EH (cell line): ENCODE data around the gene RNF214.
A peak's percentile ranks its signal among the peaks of the same experiment; 100 is the strongest.

Source experiments
- DNase-seq: peaks from one replicate; pipeline ENCODE4 v3.0.0-alpha.2; 2015; ENCODE audit warnings: low read depth

The RNF214 gene

DNA sequence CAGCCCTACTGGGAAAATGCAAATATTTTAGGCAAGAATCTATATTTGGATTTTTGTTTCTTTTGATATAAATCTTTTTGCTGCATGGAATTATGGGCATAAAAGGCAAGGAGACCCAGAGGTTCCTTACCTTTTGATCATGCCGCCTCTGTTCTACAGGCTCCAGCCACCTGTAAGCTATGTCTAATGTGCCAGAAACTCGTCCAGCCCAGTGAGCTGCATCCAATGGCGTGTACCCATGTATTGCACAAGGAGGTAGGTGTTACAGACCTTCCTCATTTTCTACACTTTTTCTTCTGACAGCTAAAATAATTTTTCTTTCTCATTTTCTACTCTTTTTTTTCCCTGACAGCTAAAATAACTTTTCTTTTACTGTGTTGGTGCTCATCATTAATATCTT lies 50.5 kb downstream of the RNF214 start:
- no peak for DNase-seq

DNA sequence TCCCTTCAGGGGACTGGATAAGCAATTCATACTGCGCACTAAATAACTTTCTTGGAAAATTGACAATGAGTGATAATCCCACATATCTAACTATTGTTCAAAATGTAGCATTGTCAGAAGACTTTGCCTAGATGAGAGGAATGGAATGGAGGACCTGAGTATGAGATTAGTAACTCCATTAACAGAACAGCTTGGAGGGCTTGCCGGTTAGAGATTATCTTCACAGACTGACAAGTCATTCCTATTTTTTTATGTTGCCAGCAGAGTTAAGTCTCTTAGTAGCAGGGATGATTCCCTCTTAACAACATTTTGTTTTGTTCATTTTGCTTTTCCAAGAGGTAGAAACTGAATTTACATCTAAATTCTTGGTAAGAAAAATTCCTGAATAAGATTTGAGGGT lies 51.6 kb downstream of the RNF214 start:
- no peak for DNase-seq

DNA sequence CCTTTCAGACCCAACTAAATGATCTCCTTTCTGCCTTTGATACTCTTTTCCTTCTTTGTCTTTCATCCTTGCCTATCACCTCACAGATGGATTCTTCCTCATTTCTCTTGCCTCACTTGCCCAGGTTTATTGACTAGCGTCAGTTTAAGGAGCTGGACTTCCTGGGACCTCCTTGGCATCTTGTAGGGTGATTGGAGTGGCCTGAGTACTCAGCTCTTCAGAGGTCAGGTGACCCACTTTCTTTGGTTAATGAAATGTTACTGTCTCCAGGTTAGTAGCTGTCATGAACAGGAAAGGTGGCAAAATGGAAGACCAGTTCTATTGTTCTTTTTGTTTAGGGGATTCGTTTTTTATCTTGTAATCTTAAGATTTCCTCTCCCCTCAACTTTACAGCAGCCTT lies 54.1 kb downstream of the RNF214 start:
- no peak for DNase-seq

DNA sequence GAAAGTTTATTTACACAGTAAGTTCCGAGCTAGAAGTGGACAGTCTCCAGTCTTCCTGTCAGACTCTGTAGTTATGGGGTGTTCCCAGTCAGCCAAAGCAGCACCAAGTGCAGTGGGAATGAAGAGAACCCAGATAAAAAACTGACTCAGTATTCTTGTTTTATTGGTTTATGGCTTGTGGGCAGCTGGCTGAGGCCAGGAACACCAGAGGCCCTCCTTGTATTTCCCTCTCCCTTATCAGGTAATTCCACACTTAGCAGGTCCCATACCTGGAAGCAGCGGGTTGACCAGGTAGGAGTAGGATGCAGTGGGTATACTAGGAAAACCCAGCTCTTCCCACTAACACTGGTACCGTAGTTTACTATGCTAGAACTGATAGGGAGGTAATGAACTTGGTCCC lies 55.2 kb downstream of the RNF214 start:
- no peak for DNase-seq

DNA sequence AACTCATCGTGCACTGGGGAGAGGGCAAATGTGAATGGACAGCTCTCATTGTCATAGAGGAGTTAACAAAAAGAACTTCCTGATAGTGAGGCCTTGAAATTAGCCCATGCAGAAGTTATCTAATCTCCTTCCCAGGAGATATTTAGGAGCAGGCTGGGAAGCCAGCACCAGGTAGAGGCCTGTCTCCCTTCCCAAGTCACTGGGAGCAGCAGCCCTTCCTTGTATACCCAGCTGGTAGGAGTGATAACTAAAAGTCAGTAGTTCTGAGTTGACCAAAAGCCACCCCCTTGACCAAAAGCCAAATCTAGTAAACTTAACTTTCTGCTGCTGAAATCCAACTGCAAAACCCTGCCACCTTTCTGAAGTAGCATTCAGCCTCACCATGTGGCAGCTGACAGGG lies 57.3 kb downstream of the RNF214 start:
- no peak for DNase-seq

DNA sequence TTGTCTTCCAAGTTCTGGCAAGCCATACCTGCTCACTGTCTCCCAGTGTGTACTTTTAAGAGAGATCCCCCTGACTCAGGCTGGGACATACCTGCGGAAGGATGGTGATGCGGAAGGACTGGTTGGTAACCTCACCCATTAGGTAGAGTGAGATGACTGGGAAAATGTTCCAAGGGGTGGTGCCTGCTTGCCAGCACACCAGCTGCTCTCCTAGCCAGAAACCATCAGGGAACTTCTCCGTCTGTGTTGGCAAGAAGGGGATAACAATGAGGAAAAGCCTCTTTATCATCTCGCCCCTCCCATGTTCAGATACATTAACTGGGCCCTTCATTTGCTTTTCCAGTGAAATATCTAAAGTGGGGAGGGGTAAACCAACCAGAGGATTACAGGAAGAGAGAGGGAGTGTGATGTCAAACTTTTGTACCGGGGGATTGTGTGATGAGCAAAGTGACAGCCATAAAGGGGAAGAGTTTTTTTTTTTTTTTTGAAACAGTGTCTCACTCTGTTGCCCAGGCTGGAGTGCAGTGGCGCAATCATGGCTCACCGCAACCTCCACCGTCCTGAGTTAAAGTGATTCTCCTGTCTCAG lies 58.4 kb downstream of the RNF214 start, which contains the start of gene BACE1-AS:
Gene BACE1-AS (plus strand): TSS at position 538 of the 588 bp plus-strand sequence.
- no peak for DNase-seq

DNA sequence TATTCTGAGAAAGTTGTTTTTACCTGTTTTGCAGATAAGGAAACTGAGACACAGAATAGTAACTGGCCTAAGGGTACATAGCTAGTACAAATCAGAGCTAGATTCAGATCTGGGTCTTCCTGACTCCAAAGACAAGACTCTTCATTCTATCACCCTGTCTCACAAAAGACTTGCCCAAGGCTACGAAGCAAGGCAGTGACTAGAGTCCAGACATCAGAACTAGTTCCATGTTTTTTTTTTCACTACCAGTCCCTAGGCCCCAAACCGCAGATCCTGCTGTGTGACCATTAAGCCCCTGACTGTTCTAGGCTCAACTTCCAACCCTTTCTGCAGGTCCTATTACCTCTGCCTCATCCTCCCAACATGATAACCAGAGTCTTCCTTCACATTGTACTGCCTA lies 60.1 kb downstream of the RNF214 start:
- no peak for DNase-seq

DNA sequence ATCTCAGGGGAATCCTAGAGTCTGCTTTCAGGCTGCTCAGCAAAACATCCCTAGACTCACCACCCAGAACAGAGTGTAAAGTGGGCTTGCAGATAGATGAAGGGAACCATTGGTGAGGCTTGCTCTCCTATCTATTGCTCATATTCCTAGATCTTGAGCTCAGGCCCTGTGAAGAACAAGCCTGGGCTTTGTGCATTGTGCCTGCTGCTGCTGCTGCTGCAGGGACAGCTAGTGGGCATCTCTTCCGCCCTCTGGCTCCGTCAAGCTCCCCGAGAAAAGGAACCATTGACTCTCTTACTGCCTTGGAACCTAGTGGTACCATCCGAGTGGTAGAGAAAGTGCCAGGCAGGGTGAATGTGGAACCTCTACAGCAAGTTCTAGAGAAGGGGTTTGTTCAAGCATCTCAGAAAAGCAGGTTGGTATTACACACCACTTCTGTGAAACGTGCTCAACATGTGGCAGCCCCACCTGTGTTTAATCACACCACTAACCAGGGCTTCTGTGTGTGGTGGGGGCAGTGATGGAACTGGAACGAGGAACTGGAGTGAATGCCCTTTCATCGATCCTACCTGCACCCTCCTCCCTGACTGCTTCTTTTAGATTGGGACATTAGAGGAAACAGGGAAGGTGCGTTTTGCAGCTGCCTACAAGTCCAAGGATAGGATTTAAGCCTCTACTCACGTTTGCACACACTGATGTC lies 63.1 kb downstream of the RNF214 start:
- no peak for DNase-seq

DNA sequence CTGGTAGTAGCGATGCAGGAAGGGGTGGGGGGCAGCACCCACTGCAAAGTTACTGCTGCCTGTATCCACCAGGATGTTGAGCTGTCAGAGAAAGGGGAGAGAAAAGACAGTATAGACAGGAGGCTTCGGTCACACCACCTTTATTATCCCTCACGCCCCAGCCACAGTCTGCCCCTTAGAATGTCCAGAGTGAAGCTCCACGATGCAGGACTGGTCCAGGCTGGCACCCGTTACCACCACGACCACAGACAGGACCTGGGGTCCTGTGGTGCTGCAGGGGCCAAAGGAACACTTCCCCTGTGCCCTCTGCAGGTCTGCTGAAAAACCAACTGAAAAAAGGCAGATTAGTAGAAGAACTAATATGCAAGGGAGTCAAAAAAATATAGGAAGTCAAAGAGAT lies 64.4 kb downstream of the RNF214 start:
- DNase-seq, result no peak

DNA sequence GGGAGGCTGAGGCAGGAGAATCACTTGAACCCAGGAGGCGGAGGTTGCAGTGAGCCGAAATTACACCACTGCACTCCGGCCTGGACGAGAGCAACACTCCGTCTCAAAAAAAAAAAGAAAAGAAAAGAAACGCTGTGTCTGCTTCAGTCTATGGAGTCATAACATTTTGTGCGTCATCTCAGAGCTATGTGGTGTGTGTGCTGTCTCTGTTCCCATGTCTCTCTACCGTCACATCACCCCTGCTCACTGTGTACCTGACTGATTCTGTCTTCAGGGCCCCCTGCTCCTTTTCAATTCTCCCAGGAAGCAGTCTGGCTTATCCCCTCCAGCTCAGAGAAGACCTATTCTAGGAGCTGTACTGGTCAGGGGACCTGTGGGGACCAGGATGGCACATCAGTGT lies 65.7 kb downstream of the RNF214 start:
- no peak for DNase-seq

DNA sequence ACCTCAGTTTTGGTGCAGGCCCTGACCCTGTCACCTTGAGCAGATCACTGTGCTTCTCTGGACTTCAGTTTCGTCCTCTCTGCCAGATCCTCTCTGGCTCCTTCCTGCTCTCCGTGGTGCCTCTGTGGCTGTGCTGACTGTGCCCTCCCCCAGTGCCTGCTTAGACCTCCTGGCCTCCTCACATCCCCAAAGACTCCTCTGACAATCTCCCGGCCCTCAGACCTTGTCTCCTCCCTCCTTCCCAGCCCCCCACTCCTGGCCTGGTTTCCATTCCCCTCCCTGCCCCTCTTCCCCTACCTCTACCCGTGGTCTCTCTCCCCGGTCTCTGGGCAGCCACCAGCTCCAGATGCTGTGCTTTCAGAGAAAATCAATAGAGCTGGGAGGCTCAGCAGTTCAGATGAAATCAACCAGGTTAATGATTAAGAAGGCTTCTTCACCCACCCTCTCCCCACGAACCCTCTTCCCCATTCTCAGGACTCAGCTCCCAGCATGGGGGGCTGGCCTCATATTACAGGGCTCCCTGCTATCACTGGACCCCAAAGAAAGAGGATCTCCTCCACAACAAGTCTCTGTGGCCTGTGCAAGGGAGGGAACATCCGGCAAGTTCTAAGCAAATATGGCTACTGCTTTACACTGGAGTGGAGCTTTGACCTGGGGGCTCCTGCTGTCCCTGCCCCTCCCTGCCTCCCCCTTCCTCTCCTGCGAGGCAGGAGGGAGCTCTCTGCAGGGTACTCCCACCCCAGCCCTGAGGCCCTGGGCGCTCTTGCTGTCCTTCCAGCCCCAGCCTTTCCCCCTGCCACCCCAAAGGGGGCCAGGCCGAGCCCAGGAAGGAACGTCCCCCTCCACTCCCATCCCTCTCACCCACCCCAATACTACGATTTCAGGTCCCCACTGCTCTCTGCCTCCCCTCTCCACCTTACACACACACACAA lies 67.1 kb downstream of the RNF214 start:
- no peak for DNase-seq

DNA sequence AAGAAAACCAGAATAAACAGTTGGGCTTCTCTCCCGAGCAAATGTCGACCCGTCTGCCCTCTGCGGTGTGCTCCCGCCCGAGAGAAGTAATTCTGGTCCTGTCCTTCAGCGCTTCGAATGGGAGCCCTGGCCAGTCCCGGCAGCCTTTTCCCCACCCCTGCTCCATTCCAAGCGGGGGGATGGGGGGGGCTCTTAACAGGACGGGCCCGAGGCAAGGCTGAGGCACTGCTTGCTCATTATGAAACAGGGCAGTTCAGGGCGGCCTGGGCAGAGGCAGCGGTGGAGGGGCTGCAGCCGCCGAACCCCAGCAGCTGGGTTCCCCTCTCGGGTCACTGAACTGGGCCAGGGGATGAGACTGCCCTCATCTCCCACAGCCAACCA lies 67.8 kb downstream of the RNF214 start:
- peak; percentile 75 for DNase-seq

DNA sequence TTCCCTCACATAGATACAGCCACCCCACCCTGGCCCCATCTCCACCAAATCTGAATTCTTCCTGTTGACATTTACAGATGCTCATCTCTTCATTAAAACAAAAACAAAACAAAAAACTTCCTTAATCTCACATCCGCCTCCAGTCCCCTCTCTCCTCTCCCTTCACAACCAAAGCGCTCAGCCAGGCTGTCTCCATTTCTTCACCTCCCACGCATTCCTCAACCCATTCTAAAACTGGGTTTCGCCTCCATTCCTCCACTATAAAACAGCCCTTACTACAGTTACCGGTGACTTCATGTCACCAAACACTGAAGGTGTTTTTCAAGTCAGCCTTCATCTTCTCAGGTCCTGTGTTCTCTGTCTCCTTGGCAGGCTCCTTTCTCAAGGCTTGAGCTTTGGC lies 68.3 kb downstream of the RNF214 start:
- DNase-seq, result peak; percentile 45

DNA sequence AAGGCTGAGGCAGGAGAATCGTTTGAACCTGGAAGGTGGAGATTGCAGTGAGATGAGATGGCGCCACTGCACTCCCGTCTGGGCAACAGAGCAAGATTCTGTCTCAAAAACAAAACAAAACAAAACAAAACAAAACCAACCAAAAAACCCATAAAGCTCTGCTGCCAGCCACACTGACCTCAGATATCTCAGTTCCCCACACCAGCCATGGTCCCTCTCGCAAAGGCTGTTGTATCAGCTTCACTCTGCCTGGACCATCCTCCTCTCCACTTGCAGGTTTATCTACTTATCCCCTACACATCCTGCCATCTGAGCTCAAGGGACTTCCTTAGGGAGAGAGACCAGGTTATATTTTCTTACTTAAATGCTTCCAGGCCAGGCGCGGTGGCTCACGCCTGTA lies 69.8 kb downstream of the RNF214 start:
- no peak for DNase-seq

DNA sequence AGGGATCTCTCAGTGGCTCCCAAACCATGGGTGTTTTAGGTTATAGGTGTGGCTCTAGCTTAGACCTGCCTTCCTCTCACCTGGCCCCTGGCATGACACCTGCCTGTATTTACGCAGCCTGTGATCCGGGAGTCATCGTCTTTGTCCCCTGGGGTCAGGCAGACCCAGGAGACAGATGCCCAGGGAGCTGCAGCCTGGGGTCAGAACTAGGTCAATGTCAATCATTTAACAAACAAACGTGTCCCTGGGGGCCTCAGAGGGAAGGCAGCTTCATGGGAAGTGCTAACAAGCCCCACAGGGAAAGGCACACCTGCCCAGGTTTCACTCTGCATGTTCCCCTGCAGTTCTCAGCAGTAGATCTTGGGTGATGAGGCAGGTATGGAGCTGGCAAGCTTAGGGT lies 70.6 kb downstream of the RNF214 start:
- no peak for DNase-seq

DNA sequence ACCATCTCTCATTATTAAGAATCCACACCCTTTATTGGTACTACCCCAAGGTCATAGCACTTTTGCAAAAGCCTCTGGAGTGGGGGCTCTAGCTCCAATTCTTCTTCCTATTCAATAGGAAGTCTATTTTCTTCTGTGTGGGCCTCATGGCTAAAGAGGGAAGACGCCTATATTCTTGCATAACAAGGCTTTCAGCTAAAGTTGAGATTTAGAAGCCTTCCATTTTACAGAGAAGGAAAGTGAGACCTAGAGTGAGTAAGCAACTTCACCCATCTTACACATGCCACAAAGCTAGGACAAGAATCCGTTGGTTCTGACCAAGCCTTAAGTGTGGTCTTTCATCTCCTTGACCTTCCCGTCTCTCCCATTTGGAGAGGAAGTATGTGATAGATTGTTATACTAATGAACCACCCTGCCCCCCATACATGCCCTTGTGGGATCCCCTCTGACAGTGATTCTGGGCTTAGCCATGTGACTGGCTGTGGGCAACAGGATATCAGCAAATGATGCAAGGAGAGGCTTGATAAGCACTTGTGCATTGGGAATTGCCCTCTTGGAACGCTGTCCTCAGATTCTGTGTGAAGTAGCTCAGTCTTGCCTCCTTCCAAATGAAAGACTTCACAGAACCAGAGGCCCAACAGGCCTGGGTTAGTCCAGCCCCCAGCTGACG lies 71.3 kb downstream of the RNF214 start:
- no peak for DNase-seq

DNA sequence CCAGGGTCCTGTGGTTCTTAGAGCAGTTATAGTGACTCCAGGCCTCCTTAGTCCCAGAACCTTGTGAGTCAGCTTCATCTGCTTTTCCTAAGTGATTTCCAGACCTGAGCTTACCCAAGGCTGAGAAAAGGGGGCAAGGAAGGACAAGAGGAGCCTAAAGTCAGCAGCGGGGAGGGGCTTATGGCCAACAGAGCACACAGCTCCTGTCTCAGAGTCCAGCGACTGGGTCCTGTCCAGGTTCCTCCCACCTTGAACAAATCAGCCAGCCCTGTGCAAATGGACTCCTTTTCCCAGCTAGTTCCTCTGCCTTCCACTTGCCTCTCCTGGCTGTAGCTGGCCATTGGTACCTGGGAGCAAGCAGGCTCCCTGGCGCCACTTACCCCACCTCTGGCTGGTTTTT lies 72.7 kb downstream of the RNF214 start:
- DNase-seq, result no peak

DNA sequence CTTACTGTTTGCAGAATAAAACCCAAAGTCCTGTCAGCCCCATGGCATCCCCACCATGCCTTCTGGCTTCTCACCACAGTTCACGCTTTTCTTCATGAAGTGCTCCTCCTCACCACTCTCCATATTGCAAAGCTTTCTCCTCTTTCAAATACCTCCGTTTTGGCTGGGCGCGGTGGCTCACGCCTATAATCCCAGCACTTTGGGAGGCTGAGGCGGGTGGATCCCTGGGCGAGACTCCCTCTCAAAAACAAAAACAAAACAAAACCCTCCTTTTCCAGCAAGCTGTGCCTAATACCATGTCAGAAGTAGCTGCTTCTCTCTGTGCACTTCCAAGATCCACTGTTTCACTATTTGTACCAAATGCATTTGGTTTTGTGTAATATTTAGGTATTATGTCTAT lies 76.8 kb downstream of the RNF214 start:
- DNase-seq, result no peak

DNA sequence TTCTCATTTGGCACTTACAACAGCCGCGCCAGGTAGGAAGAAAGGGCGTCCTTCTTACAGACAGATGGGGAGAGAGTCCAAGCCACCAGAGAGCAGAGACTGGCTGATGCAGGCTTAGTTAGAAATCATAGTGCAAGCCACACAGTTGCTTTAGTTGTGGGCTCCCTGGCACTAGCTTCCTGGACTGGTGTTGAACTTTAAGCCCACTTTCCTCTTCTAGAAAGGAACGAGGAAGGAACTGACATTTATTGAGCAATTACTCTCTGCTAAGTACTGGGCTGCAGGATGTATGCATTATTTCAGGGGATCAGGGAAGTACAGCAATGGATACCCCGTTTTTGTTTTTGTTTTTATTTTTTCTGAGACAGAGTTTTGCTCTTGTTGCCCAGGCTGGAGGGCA lies 80.6 kb downstream of the RNF214 start:
- DNase-seq, result no peak

DNA sequence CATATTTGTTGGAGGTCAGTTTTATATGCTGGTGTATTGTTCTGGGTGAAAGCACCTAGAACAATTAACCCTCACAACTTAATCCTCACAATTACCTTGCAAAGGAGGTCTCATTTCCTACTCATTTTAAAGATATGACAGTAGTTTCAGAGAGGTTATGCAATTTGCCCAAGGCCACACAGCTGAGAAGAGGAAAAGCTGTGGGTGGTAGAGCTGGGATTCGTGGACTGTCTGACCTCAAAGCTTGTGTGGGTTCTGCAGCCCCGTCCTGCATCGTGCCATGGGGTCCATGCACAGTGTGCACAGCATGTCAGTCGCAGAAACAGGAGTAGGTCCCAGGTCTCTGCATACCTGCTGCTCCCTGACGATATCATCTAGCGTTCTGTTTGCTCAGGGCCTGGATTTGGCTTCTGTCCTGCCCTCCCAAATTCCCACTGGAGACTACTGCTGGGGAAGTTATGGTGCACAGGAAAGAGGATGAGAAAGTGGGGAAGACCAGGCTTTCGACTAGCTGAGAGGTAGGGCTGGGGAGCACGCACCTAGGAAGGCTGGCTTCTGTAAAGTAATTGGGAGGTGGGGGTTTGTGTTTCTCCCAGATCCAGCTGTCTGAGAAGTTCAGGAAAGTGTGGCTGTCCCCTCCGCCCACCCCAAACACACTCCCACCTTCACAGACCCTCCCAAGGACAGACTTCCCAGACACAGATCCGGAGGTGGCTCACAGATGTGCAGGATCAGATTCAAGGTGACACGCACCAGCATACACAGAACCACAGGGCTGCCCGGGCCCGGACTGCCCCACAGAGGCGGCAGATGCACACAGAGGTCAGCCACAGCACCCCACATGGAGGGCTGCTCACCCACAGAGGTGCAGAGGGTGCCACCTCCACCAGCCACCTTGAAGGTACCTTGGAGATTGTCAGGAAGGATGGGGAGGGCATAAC lies 81.6 kb downstream of the RNF214 start:
- DNase-seq, result no peak

DNA sequence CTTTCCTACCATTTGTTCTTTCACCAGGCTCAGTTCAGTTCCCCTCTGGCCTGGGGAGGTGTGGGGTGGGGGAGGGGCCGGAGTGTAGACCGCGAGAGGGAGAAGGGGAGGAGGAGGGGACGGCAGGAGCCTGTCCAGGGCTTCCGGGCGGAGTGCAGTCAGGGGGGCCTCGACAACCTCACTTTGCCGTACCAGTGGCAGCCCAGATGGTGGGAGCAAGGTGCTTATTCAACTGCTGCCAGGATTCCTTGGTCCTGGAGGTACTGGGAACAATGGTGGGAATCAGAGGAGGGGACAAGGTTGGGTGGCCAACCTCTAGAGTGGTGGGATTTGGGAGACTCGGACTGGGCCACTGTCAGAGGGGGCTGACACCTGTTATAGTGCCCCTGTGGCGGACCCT lies 82.4 kb downstream of the RNF214 start:
- peak; percentile 41 for DNase-seq
